Stimulated activated CD4-positive, alpha-beta T cell treated with anti-CD3 and anti-CD28 coated beads, Interleukin-15, amount 100 ng/mL, for 1 hour (primary cell): ENCODE results near the gene TEX261.

Experiments used
- DNase-seq, 2 donors: peaks; one replicate each; pipeline ENCODE4 v3.0.0-alpha.2; 2020; ENCODE audit warnings: low read depth in 1 of 2, low spot score in 1 of 2

TEX261 gene

DNA sequence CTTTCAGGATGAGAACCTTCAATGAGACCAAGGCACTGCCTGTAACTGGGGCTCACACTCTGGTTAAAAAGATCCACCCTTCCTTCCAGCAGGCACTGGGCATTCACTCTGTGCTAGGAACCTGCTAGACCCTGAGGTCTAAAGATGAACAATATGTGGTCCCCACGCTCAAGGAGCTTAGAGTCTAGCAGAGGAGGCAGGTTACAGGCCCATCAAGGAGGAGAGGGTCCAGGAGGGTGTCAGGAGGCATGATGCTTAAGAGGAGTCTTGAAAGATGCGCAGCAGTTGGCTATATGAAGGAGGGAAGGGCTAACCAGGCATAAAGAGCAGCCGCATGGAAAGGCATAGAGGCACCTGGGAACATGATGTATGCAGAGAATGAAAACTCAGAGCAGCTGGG is 11.7 kb downstream of the TEX261 start:
- no peak for DNase-seq

DNA sequence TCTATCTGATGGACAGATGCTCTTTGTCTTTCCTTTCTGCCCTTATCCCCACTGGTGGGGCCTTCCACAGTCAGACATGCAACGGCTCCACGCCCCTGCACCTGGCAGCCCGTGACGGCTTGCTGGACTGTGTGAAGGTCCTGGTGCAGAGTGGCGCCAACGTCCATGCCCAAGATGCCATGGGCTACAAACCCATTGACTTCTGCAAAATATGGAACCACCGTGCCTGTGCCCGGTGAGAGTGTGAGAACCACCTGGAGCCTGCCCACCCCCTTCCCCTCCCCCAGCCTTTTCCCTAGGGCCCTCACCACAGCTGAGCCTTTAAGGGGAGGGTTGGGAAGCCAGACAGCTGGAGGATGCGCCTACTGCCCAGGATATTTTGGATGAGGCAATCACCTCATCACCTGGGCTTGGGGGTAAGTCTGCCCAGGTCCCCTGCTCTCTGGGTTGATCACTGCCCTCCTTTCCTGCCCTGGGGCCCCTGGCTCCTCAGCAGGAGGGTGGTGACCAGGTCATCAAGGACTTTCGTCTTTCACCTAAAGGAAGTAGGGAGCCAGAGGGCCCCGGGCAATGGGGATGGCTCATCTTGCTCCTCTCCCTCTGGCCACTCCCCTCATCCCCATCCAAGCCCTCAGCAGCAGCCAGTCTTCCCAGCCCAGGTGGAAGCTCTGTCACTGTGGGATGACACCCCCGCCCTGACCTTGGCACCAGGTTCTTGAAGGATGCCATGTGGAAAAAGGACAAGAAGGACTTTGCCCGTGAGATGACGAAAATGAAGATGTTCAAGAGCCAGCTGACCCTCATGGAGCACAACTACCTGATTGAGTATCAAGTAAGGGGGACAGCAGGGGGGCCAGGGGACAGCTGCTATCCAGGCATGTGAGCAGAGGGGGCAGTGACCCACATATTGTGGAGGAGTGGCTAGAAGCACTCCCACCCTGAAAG is 12.5 kb downstream of the TEX261 start:
- DNase-seq = no peak

DNA sequence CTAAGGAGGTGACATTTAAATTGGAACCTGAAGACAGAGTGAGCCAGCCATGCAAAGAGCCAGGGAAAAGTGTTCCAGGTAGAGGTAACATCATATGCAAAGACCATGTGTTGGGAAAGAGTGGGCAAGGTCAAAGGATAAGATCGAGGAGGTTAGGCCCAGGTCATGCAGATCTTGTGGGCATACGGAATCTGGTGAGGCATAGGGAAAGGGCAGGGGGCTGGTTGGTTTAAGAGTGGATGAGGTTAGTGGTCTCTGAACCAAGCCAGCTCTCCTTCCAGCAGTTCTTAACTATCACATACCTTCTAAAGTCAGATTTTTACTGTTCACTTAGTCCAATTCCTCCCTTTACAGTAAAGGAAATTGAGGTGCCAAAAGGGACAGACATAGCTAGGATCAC is 13.3 kb downstream of the TEX261 start:
- DNase-seq = no peak

DNA sequence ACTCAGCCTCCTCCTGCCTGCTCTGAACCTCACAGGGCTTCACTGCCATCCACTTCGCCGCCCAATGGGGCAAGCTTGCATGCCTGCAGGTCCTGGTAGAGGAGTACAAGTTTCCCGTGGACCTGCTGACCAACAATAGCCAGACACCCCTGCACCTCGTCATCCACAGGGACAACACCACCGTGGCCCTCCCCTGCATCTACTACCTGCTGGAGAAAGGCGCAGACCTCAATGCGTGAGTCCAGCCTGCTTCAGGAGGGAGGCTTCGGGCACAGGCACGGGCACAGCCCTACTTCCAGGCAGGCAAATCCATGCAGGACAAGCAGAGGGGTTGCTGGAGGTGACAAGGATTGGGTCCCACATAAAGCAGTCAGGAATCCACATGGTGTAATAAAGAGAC is 15.0 kb downstream of the TEX261 start:
- DNase-seq = no peak

DNA sequence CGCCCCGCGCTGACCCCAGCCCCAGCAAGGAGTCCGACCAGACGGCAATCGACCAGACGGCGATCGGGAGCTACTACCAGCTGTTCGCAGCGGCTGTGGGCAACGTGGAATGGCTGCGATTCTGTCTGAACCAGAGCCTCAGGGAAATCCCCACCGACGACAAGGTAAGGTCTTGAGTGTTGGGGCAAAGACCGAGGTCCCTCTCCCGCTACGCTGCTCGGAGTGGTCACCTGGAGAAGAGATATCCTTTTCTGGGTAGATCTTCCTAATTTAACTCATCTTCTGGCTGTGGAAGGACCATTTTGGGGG is 15.5 kb downstream of the TEX261 start:
- no peak for DNase-seq

DNA sequence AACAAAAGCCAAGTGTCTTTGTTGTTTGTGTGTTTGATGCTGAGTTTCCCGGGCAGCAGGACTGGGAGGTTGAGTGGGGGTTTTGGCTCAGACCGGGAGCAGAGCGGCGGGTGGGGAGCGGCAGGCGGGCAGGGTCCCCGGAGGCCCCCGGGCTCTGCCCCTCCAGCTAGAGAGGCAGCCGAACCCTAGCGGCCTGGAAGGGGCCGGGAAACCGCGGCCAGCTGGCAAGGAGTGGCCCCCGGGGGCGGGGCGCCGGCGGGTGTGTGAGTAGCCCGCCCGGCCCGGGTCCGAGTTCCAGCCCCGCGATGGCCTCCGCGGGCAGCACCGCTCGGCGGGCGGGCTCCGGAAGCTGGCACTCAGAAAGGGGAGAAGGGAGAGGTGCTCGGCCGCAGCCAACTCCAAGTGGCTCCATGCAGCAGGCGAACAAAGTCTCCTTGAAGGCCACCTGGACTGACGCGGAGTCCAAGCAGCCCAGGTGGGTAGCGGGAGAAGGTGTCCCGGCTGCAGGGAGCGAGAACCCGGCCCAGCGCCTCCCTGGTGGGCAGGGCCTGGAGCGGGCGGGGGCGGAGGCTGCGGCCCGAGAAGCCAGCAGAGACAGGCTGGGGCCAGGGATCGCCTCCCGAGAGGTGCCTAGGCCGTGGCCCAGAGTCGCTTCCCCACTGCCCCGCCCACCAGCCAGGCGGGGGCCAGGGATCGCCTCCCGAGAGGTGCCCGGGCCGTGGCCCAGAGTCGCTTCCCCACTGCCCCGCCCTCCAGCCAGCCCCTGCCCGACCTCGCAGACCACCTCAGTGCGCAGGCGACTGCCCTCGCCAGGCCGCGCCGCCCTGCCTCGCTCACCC is 16.1 kb downstream of the TEX261 start, which contains the start of gene ANKRD53:
Gene ANKRD53 (plus strand): TSS at position 290 of the 839 bp plus-strand sequence. CDS start 16 bp downstream, at position 306.
- DNase-seq = no peak

DNA sequence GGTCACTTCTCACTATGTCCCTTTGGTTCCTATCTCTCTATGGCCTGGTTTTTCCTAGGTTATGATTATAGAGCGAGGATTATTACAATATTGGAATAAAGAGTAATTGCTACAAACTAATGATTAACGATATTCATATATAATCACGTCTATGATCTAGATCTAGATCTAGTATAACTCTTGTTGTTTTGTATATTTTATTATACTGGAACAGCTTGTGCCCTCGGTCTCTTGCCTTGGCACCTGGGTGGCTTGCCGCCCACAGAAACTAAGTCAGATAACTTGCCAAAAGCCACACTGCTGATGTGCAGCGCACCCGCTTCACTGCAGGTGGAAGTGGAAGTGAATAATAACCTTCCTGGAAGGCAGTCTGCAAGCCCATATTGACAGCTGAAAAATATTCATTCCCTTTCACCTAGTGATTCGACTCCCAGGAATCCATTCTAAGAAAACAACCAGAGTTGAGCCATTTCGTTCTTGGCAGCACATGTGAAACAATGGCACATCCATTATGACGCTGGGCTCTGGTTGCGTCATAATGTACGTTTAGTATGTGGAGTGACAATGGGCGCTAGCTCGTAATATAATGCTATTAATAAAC is 17.0 kb downstream of the TEX261 start:
- DNase-seq = no peak

DNA sequence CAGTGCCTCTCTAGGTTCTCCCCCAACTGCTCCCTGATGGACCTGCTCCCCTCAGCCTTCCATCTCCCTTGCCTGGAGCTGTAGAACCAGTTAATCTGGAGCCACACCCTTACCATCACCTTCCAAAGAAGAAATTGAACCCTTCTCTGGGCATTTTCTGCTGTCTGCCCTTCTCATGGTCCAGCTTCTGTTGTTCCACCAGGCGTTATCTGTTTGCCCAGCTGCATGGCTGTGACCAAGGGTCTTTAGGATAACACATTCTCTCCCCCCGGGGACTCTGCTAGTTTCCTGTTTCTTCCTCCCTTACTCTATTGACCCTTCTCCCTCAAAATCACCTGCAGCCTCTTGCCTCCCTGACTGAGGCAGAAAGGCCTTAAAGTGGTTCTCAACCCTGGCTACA is 19.4 kb downstream of the TEX261 start:
- DNase-seq = no peak

DNA sequence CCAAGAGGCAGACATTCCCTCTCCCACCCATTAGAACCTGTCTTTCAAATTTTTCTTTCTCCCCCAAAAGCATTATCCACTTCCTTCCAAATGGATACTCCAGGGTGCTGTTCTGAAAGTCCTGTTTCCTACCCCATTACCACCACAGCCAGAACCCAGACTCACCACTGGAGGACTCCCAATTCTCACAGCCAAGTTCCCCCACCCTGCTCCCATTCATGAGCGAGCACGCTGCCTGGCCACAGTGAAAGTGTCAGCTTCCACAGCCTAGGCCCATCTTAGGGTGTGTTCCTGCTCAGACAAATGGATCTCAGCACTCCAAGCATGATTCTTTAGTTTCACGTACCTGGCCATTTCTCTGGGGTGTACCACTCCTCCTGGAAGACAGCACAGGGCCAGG is 20.1 kb downstream of the TEX261 start:
- no peak for DNase-seq

DNA sequence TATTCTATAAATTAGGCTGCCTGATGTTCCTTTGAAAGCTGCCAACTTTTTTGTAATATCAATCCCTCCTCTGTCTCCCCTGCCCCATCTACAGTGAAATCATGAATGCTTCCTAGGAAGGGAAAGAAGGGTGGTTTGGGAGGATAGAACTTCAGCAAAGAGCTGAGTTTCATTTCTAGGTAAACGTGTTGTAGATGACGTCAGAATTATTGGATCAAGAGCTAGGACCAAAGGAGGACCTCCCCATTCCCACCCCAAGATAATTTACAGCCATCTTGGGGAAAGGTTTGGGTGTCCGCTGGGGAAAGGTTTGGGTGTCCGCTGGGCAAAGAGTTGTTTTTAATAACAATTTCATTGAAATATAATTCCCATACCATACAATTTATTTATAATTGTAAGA is 27.5 kb downstream of the TEX261 start:
- no peak for DNase-seq

DNA sequence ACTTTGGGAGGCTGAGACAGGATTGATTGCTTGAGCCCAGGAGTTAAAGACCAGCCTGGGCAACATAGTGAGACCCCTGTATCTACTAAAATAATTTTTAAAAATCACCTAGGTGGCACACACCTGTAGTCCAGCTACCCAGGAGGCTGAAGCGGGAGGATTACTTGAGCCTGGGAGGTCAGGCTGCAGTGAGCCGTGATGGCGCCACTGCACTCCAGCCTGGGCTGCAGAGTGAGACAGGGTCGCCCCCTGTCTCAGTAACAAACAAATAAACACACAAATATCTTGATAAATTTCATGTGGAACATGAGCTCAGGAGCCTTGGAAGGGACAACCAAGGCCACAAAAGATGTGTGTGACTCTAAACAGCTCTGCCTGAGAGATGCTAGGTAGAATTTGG is 28.0 kb downstream of the TEX261 start:
- DNase-seq = no peak

DNA sequence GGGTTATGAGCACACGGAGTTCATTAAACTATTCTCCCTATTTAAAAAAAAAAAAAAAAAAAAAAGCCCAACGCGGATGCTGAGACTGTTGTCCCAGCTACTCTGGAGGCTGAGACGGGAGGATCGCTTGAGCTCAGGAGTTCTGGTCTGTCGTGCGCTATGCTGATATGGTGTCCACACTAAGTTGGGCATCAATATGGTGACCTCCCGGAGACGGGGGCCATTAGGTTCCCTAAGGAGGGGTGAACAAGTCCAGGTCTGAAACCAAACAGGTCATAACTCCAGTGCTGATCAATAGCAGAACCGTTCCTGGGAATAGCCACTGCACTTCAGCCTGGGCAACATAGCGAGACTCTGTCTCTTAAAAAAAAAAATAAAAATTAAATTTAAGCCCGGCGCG is 29.2 kb downstream of the TEX261 start:
- DNase-seq = no peak

DNA sequence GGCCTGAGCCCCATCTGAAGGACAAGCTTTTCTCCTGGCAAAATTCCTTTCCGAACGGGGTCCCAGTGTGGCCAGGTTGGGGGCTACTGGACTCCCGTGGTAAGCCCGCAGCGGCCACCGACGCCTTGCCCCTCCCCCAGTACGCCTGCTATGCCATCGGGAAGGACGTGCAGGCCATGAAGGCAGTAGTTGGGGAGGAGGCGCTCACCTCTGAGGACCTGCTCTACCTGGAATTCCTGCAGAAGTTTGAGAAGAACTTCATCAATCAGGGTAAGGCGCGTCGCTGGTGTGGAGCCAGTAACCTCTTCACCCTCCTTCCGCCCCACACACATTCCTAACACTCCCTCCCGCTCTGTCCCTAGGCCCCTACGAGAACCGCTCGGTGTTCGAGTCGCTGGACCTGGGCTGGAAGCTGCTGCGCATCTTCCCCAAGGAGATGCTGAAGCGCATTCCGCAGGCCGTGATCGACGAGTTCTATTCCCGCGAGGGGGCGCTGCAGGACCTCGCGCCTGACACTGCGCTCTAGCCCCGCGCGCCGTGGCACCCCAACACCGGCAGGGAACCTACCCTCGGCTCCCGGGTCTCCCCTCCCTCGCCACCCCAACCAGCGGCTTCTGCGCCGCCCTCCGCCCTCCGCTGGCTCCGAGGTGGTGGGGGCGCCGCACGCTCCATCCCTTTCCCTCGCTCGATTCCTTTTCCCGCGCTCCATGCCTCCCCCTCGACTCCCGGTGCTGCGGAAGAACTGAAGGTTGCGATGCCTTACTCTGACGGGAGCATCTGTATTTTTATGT is 29.9 kb downstream of the TEX261 start:
- DNase-seq = peak; percentile 65 to 76

DNA sequence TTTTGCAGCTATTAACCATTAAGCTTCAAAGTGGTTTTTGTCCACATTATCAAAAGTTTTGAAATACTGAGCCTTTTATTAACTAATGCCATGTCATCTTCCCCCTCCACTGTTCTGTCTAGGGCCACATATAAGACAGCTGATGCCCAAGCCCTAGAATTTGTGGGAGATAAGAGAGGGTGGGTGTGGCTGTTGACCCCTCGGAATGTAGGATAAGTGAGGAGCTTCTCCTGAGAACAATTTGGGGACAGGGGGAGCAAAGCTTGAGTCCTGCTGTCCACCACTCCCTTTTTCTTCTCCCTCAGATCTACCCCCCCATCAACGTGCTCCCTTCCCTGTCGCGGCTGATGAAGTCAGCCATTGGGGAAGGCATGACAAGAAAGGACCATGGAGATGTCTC is 30.5 kb downstream of the TEX261 start:
- no peak for DNase-seq

DNA sequence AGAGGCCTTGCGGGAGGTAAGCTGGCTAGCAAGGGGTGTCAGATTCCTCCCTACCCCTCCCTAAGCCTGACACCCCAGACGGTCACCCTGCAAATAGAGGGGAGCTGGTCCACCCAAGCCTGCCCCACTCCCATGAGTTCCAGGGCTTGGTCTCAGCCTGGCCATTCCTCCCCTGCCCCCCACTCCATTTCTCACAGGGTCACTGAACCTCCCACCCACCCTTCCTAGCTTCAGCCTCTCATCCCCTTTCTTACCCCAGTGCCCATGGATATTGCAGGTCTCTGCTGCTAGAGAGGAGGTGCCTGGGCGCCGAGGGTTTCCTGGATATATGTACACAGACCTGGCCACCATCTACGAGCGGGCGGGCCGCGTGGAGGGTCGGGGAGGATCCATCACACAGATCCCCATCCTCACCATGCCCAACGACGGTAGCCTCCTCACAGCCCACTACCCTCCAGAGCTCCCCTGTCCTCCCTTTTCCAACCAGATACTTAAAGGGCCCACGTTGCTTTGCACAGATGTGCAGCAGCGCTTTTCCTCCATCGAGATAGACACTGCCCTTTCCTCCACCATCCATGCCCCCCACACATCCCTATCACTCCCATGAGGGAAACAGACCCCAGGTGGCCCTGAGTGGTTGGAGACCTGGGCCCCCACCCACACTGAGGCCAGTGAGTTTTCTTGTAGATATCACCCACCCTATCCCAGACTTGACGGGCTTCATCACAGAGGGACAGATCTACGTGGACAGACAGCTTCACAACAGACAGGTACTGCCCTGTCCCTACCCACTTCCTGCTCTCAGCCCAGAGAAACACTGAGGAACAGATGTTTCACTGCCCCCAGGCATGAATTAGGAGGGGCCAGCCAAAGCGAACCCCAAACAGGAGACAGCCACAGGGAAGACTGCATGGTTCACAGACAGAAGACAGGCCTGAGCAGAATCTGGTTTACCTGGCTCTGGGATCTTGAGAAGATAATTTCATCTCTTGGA is 31.5 kb downstream of the TEX261 start:
- DNase-seq = no peak

DNA sequence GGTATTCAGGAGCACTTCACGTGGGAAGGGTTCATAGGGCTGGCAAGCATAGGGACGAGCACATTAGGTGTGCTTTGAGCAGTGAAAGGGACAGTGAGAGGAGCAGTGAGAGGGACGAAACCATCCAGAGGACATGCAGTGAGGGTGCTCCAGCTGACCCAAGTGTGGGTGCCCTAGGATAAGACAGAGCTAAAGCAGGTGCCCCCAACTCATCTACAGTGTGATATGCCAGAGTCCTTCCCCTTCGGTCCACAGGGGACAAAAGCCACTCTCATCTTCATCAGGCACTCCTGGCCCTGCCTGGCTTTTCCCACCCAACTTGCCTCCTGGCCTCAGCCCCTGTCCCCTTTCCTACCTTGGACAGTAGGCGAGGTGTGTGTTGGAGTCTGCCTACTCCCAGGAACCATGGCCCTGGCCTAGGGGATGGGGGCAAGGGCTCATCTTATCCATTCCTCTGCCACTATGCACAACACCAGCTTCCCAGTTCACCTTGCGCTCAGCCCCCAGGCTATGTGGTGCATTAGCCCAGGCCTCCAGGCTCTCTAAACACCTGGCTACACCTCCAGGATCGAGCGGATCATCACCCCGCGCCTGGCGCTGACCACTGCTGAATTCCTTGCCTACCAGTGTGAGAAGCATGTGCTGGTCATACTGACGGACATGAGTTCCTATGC is 32.3 kb downstream of the TEX261 start:
- no peak for DNase-seq

DNA sequence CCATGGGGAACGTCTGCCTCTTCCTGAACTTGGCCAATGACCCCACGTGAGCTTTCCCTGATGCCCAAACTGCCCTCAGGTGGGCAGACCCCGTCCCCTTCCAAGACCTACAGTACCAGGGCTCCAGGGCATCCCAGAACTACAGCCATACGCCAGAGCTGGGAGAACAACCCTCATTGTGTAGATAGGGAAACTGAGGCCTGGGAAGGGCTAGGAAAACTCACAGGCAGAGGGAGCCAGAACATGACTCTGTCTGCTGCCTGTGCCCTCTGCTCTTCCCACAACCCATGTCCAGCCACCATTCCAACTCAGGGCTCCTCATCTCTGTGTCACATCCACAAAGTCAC is 33.1 kb downstream of the TEX261 start:
- DNase-seq = no peak

DNA sequence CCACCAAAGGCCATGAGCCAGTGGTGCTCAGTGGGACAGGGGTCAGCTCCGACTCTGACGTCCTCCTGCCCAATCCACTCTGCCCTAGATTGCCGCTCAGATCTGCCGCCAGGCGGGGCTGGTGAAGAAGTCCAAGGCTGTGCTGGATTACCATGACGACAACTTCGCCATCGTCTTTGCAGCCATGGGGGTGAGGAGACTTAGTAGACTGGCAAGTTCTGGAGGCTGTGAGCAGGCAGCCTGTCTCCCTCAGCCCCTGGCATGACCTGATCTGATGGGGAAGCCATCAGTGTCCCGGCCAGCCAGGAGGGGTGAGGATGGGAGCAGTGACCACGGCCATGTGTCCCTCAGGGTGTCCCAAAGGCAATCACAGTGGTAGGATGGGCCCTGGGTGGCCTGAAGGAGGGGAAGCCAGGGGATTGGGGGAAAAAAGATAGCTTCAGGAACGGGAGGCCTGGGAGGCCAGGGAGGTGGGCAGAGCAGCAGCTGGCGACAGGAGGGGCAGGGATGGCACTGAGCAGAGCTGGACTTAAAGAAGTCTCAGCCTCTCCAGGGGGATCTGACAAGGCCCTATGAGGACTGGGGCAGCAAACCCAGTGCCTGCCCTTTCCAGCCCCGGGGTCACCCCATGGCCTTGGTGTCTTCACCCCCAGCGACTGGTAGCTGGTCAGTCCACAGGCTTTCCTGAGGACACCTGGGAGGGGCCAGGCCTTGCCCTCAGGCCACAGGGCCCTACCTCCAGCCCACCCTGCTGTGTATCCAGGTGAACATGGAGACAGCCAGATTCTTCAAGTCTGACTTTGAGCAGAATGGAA is 33.6 kb downstream of the TEX261 start:
- DNase-seq = no peak
